HG02885 (cell line): ENCODE measurements around the gene PNO1.

ENCODE experiments used
- ATAC-seq: cut with Tn5 transposase; IDR thresholded peaks from one replicate; pipeline ENCODE4 v1.9.1; 2021; ENCODE audit warnings: mild to moderate bottlenecking; ENCODE audit not compliant: unreplicated experiment, poor library complexity

PNO1 gene

GRCh38 chr2:68190991-68191731, 33.5 kb downstream of the PNO1 start:
- ATAC-seq: no peak

GRCh38 chr2:68193144-68193543, 35.5 kb downstream of the PNO1 start:
- ATAC-seq: no peak

GRCh38 chr2:68193787-68194372, 36.2 kb downstream of the PNO1 start:
- no peak for ATAC-seq

- ATAC-seq: no peak
Measured at GRCh38 chr2:68195096-68195495, 37.4 kb downstream of the PNO1 start.

GRCh38 chr2:68196120-68196716, 38.5 kb downstream of the PNO1 start:
- no peak for ATAC-seq

- ATAC-seq: peak; percentile 37
Measured at GRCh38 chr2:68200157-68200787, 42.6 kb downstream of the PNO1 start.

GRCh38 chr2:68203587-68203986, 45.9 kb downstream of the PNO1 start:
- peak; percentile 91 for ATAC-seq

- ATAC-seq: no peak
Measured at GRCh38 chr2:68206793-68207192, 49.1 kb downstream of the PNO1 start.

- peak; percentile 73 for ATAC-seq
Measured at GRCh38 chr2:68214381-68214780, 56.7 kb downstream of the PNO1 start.

- peak; percentile 65 for ATAC-seq
Measured at GRCh38 chr2:68216454-68217310, 59.0 kb downstream of the PNO1 start.

GRCh38 chr2:68217729-68218128, 60.0 kb downstream of the PNO1 start:
- no peak for ATAC-seq

GRCh38 chr2:68218343-68218901, 60.7 kb downstream of the PNO1 start:
- ATAC-seq: no peak

GRCh38 chr2:68222287-68222686, 64.6 kb downstream of the PNO1 start:
- ATAC-seq: no peak

- no peak for ATAC-seq
Measured at GRCh38 chr2:68223419-68223818, 65.7 kb downstream of the PNO1 start.

GRCh38 chr2:68225119-68225632, 67.5 kb downstream of the PNO1 start:
- ATAC-seq: peak; percentile 86
